ENCODE data around the gene NUTM2F. TPM values are rescaled to one million over a fixed set of nuclear protein-coding genes. Genes with fewer than 3 reads are reported as not detected.

Gene NUTM2F
- total and polyA plus RNA-seq, 9 of the 15 experiments (the other 6 are each of a cell fraction or from before 2014, with no cell fraction given): 0.04 TPM; not detected in 8

GRCh38 chr9:94277885-94278536 lies 50.4 kb downstream of the NUTM2F start (continued):
- TF ChIP-seq ZNF318 (IDR thresholded peaks at IDR 0.05; ENCODE audit: borderline replicate concordance in 1 of 2, low read depth in 1 of 2) (no peak), MED1 (CRISPR knock-in tag; IDR thresholded peaks at IDR 0.05; ENCODE audit: borderline replicate concordance) (no peak), NFE2 (IDR thresholded peaks at IDR 0.05; ENCODE audit: low read depth) (peak; percentile 50; the same call in 1 of the 2 replicates), NFRKB (IDR thresholded peaks at IDR 0.05; ENCODE audit: low read depth) (peak; percentile 60; the same call in 1 of the 2 replicates), BCL6 (CRISPR knock-in tag; IDR thresholded peaks at IDR 0.05) (no peak), SRF (CRISPR knock-in tag; IDR thresholded peaks at IDR 0.05) (peak in 1 of 2 experiments; percentile 21; a peak in 1 of 4 replicates), ZNF232 (CRISPR knock-in tag; IDR thresholded peaks at IDR 0.05) (no peak), NCOR1 (IDR thresholded peaks at IDR 0.05) (no peak), ZNF77 (CRISPR knock-in tag; IDR thresholded peaks at IDR 0.05) (no peak), THAP12 (CRISPR knock-in tag; IDR thresholded peaks at IDR 0.05) (no peak), DDX20 (tag; IDR thresholded peaks at IDR 0.05; ENCODE audit: low read depth) (no peak; the same call in 1 of the 2 replicates), MCM2 (IDR thresholded peaks at IDR 0.05; ENCODE audit: low read depth) (no peak)
- TF ChIP-seq, protein P1, sequence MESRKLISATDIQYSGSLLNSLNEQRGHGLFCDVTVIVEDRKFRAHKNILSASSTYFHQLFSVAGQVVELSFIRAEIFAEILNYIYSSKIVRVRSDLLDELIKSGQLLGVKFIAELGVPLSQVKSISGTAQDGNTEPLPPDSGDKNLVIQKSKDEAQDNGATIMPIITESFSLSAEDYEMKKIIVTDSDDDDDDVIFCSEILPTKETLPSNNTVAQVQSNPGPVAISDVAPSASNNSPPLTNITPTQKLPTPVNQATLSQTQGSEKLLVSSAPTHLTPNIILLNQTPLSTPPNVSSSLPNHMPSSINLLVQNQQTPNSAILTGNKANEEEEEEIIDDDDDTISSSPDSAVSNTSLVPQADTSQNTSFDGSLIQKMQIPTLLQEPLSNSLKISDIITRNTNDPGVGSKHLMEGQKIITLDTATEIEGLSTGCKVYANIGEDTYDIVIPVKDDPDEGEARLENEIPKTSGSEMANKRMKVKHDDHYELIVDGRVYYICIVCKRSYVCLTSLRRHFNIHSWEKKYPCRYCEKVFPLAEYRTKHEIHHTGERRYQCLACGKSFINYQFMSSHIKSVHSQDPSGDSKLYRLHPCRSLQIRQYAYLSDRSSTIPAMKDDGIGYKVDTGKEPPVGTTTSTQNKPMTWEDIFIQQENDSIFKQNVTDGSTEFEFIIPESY (CRISPR knock-in tag; IDR thresholded peaks at IDR 0.05): peak; percentile 64
- TF ChIP-seq, protein P2, sequence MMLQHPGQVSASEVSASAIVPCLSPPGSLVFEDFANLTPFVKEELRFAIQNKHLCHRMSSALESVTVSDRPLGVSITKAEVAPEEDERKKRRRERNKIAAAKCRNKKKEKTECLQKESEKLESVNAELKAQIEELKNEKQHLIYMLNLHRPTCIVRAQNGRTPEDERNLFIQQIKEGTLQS (IDR thresholded peaks at IDR 0.05): no peak
- TF ChIP-seq, protein P2 (CRISPR knock-in tag; conservative IDR thresholded peaks at IDR 0.05): no peak
